HG03432 (cell line): ENCODE measurements around the gene GPR39.
A peak's percentile ranks its signal among the peaks of the same experiment; 100 is the strongest.

Source experiments
- ATAC-seq: cut with Tn5 transposase; IDR thresholded peaks from one replicate; pipeline ENCODE4 v1.9.1; 2021; ENCODE audit warnings: mild to moderate bottlenecking, moderate library complexity; ENCODE audit not compliant: unreplicated experiment

Gene GPR39

GRCh38 chr2:132412021-132412420, 4.6 kb upstream of the GPR39 start:
- no peak for ATAC-seq

- ATAC-seq: no peak
Observed at GRCh38 chr2:132414081-132414480, 2.5 kb upstream of the GPR39 start.

GRCh38 chr2:132415256-132415914, 1.2 kb upstream of the GPR39 start:
- no peak for ATAC-seq

- ATAC-seq: peak; percentile 62
Observed at GRCh38 chr2:132415915-132416722, 486 bp upstream of the GPR39 start.

- no peak for ATAC-seq
Observed at GRCh38 chr2:132417430-132418035, 928 bp downstream of the GPR39 start.

- no peak for ATAC-seq
Observed at GRCh38 chr2:132419235-132419634, 2.6 kb downstream of the GPR39 start.

GRCh38 chr2:132419941-132420340, 3.3 kb downstream of the GPR39 start:
- ATAC-seq: no peak

- no peak for ATAC-seq
Observed at GRCh38 chr2:132420816-132421805, 4.5 kb downstream of the GPR39 start.

- ATAC-seq: no peak
Observed at GRCh38 chr2:132422736-132423135, 6.1 kb downstream of the GPR39 start.

- ATAC-seq: no peak
Observed at GRCh38 chr2:132424526-132425121, 8.0 kb downstream of the GPR39 start.

- no peak for ATAC-seq
Observed at GRCh38 chr2:132426033-132426432, 9.4 kb downstream of the GPR39 start.

GRCh38 chr2:132426656-132427055, 10.1 kb downstream of the GPR39 start:
- no peak for ATAC-seq

GRCh38 chr2:132429351-132429750, 12.7 kb downstream of the GPR39 start:
- no peak for ATAC-seq

- ATAC-seq: no peak
Observed at GRCh38 chr2:132429941-132430573, 13.5 kb downstream of the GPR39 start.

GRCh38 chr2:132430895-132431294, 14.3 kb downstream of the GPR39 start:
- no peak for ATAC-seq

- no peak for ATAC-seq
Observed at GRCh38 chr2:132437852-132438669, 21.5 kb downstream of the GPR39 start.

GRCh38 chr2:132438691-132439090, 22.1 kb downstream of the GPR39 start:
- peak; percentile 59 for ATAC-seq

GRCh38 chr2:132439703-132440398, 23.2 kb downstream of the GPR39 start:
- ATAC-seq: no peak
